GM21723 (cell line): ENCODE results near the gene LRCH4.
A peak's percentile ranks its signal among the peaks of the same experiment; 100 is the strongest.

ENCODE experiments used
- ATAC-seq: cut with Tn5 transposase; IDR thresholded peaks from one replicate; pipeline ENCODE4 v1.9.1; 2021; ENCODE audit warnings: mild to moderate bottlenecking, moderate library complexity; ENCODE audit not compliant: unreplicated experiment

LRCH4 gene, protein sequence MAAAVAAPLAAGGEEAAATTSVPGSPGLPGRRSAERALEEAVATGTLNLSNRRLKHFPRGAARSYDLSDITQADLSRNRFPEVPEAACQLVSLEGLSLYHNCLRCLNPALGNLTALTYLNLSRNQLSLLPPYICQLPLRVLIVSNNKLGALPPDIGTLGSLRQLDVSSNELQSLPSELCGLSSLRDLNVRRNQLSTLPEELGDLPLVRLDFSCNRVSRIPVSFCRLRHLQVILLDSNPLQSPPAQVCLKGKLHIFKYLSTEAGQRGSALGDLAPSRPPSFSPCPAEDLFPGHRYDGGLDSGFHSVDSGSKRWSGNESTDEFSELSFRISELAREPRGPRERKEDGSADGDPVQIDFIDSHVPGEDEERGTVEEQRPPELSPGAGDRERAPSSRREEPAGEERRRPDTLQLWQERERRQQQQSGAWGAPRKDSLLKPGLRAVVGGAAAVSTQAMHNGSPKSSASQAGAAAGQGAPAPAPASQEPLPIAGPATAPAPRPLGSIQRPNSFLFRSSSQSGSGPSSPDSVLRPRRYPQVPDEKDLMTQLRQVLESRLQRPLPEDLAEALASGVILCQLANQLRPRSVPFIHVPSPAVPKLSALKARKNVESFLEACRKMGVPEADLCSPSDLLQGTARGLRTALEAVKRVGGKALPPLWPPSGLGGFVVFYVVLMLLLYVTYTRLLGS

DNA sequence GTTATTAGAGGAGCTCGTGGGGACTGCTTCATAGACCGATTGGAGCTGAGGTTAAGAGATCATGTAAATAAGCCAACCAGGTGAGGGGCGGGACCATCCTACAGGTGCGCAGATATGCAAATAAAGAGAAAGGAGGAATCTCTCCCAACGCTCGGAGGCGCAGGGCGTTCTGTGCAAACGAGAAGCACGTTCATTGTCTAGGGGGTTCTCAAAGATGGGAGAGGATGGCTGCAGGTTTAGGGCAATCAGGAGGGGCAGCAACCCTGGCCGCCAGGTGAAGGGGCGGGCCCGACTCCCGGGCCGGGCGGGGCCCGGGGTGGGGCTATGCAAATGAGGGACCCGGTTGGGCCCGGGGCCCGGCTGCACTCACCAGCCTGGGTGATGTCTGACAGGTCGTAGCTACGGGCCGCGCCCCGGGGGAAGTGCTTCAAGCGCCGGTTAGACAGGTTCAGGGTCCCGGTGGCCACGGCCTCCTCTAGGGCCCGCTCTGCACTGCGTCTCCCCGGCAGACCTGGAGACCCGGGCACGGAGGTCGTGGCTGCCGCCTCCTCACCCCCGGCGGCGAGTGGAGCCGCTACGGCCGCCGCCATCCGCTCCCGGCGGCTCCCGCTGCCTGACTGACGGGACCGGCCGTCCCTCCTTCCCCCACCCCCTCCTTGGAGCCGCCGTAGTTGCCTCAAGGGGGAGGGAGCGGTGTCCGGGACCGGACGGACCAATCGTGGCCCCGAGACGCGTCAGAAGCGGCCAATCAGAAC, at the start of gene LRCH4:
Gene LRCH4 (minus strand): TSS at position 619 of the 755 bp plus-strand sequence. CDS start 29 bp downstream, at position 590.
- ATAC-seq = peak; percentile 35

DNA sequence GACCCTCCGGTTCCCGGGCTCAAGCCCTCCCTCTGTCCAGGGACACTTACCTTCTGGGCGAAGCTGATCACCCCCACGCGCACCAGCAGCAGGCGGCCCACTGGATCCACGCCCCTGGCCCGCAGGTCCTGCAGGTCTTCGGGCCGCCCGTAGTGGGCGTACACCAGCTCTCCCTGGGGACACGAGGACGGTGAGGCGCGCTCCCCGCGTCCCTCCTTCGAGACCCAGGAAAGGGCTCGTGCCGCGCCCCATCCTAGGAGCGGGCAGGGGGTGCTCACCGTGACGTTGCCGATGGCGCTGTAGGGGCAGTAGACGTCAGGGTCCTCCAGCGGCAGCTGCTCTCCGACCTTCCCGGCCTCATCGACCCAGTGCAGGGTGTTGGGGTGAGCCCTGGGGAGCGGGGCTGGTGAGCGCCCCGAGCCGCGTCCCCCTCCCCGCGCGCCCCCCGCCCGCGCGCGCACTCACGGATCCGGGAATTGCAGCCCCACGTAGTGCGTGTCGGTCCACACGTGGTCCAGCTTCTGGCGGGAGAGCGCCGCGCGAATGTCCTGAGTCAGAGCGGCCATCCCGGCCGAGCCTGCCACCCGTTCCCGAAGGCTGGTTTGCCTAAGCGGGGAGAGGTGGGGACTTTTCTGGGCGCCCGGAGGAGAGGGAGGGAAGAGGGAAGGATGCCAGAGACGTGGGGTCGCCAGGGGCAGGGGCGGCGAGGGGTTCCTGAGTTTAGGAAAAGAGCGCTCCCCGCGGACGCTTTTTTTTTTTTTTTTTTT, 47.2 kb upstream of the LRCH4 start:
- peak; percentile 46 for ATAC-seq

DNA sequence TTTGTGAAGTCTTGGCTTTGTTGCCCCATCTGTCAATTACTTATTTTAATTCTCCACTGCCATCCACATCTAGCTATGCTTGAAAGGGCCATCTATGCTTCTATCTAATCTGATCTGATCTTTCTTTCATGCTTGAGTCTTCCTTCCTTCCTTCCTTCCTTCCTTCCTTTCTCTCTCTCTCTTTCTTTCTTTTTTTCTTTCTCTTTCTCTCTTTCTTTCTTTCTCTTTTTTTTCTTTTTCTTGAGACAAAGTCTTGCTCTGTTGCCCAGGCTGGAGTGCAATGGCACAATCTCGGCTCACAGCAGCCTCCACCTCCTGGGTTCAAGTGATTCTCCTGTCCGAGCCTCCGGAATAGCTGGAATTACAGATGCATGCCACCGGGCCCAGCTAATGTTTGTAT, 44.1 kb upstream of the LRCH4 start:
- no peak for ATAC-seq

DNA sequence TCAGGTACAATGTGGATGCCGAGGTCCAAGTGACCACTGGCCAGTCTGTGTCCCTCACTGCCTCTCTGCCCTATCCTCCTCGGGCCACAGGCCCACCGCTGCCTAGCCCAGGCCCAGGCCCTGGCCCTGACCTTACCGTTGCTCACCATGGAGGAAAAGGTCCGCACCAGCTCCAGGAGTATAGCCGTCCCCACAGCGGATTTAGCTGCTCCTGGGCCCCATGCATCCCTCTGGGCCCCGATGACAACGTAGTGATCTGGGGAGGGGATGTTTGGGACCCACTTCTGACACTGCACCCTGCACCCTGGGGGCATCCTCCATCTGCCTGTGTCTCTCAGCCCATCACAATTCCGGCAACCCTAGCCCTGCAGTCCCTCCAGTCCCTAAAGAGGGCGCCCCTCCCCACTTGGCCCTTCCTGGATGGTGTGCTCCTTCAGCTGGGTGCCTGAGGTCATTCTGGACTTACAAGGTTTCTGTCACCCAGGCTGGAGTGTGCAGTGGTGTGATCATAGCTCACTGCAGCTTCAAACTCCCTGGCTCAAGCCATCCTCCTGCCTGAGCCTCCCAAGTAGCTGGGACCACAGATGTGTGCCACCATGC, 43.3 kb upstream of the LRCH4 start:
- ATAC-seq = no peak

DNA sequence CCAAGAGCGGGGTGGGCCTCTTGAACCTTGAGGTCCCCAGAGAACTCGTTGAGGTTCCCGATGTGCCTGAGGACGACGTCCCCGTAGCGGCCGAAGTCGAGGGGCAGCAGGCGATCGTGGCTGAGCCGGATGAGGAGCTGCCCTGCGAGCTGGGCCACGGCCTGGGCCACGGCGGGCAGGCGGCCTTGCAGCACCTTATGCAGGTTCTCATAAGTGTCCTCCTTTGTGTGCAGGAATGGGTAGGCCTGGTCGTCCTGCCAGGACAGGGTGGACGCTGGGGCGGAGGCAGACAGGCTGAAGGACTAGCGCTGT, 41.3 kb upstream of the LRCH4 start:
- ATAC-seq = no peak

DNA sequence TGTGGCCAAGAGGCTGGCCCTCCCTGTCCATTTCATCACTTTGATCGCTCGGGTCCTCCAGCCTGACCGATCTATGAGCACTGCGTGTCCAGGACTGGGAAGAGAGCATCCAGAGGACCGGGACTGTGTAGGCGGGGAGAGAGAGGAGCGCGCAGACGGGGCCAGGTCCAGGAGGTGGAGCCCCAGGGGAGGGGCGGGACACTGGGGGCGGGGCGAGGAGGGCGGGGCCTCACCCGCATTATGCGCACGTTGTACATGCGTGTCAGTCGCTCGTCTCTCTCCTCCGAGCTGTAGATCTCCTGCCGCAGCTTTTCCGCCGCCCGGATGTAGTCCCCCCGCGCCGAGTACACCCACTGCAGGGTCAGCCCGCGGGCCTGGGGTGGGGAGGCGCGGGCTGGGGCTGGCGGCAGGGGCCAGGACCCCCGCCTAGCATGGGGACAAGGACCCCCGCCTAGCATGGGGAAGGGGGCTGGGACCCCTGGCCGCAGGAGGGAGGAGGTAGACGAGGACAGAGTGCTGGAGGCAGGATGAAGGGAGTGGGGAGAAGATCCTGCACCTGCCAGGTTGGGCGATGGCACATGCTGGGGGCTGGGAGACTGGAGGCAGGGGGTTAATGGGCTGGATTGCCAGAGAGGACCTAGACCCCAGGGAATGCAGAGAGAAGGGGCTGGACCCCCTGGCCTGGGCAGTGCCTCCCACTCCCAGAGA, 40.8 kb upstream of the LRCH4 start:
- ATAC-seq = peak; percentile 75

DNA sequence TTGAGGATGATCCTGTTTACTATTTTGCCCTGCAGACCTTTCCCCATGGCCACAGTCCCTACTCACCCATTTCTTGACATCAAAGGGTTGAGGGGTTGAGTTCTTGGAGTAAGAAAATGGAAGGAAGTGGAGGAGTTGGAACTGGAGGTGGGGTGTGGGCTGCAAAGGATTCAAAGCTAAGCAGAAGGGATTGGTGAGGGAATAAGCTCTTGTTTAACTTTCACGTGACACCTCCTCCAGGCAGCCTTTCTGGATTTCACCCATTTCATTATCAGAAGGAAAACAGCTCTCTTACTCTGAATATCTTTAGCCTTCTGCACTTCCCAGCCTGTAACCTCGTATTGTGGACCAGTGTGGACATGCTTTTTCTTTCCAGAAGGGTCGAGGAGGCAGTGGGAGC, 40.1 kb upstream of the LRCH4 start:
- ATAC-seq = no peak

DNA sequence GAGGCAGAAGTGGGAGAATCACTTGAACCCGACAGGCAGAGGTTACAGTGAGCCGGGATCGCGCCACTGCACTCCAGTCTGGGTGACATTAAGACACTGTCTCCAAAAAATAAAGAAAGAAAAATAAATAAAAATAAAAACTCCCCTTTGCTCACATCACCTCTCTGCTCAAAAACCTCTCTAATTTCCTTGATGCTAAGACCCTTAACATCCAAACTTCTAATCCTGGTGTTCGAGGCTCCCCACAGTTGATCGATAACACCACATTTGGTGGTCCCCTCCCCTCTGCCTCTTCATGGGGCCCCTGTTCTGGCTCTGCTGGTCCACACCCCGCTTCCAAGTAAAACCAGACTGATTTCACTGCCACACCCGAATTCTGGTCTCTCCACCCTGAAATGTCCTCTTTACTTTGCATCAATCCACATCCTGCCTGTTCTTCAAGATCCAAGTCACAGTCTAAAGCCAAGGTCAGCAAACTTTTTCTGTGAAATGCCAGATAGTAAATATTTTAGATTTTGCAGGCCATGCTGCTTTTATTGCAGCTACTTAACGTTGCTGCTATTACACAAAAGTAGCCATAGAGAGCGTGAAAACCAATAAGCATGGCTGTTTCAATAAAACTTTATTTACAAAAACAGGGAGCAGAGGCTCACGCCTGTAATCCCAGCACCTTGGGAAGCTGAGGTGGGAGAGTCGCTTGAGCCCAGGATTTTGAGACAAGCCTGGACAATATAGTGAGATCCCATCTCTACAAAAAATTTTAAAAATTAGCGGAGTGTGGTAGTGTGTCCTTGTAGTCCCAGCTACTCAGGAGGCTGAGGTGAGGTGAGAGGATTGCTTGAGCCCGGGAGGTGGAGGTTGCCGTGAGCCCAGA, 38.3 kb upstream of the LRCH4 start:
- ATAC-seq = no peak

DNA sequence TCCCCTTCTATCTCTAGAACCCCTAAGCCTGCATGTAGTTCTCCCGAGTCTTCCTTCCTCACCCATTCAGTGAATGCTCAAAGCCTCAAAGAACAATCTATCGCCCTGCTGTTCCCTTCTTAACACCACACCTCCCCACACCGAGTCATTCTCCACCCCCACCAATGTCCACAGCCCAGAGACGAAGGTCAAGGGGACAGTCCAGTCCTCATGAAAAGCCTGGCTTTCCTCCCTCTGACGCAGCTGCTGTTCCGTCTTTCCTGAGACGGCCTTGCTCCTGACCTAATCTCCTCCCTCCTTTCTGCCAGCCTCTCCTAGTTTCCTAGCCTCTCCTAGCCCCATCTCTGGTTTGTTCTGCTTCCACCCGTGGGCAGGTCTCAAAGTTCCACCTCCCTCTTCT, 35.6 kb upstream of the LRCH4 start:
- ATAC-seq = no peak

DNA sequence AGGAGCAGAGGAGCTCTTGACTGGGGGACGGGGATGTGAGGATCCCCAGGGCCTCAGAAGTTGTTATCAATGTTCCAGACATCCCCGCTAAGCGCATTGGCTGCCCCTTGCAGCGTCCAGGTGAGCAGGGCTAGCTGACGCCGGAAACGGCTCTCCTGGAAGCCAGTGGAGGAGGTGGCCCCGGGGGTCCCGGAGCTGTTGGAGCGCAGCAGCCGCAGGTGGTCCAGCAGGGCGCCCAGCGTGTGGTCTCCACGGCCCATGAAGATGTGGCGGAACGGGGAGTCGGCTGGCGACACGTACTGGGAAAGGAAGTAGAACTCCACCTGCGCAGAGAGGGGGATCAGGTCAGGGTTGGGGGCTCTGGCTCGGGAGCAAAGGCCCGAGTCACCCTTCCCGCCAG, 34.9 kb upstream of the LRCH4 start:
- no peak for ATAC-seq

DNA sequence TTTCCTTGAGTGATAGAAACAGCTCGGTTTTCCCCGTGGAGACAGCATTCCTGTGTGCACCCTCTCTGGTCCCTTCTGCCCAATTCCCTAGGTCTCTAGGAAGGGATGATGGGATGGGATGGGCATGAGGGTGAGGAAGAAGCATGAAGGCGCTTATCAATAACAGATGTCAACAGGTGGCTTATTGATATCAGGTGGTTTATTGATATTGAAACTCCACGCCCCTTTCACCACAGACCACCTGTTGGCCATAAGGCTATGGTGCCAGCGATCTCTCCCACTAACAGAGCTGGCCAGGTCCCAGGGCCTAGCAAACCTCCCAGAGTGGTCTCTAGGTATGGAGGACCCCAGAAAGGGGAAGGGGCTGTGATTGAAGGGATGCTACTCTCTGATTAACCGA, 34.3 kb upstream of the LRCH4 start:
- no peak for ATAC-seq

DNA sequence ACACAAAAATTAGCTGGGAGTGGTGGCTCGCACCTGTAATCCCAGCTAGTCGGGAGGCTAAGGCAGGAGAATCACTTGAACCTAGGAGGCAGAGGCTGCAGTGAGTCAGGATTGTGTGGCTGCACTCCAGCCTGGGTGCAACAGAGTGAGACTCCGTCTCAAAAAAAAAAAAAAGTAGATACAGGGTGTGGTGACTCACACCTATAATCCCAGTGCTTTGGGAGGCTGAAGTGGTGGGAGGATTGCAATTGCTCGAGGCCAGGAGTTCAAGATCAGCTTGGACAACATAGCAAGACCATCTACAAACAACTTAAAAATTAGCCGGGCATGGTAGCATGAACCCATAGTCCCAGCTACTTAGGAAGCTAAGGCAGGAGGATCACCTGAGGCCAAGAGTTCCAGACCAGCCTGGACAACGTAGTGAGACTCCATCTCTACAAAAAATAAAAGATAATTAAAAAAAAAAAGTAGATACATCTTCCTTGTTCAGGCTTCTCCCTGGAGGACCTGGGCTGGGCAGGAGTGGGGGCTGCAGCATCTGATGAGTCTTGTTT, 28.5 kb upstream of the LRCH4 start:
- no peak for ATAC-seq

DNA sequence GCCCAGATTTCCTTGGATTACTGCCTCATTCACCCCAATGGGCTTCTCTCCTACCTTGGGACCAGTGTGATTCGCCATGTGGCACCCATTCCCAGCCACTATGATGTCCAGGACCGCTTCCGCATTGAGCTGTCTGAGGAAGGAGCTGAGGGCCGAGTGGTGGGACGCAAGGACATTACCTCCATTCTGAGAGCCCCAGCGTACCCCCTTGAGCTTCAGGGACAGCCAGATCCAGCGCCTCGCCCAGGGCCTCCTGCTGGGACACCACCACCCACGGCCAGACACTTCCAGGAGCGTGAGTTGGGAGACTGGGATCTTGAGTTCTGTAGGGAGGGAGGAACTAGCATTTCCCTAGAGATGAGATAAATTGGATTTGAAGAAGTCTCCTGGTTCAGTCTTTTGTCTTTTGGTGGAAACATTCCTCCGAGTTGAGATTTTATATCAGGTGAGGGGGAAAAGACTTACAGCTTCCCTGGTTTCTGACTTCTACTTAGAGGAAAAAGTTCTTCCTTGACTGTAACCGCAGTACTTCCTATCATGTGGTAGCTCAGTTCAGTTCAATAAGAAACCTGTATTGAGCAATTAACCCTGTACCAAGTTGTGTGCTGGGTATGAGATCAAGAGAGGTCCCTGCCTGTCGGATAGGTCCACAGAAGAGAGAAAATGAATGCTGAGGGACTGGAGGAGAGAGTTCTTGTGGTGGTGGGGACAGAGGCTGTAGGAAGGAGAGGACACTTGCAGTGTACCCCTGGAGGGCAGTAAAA, 27.7 kb upstream of the LRCH4 start:
- no peak for ATAC-seq

DNA sequence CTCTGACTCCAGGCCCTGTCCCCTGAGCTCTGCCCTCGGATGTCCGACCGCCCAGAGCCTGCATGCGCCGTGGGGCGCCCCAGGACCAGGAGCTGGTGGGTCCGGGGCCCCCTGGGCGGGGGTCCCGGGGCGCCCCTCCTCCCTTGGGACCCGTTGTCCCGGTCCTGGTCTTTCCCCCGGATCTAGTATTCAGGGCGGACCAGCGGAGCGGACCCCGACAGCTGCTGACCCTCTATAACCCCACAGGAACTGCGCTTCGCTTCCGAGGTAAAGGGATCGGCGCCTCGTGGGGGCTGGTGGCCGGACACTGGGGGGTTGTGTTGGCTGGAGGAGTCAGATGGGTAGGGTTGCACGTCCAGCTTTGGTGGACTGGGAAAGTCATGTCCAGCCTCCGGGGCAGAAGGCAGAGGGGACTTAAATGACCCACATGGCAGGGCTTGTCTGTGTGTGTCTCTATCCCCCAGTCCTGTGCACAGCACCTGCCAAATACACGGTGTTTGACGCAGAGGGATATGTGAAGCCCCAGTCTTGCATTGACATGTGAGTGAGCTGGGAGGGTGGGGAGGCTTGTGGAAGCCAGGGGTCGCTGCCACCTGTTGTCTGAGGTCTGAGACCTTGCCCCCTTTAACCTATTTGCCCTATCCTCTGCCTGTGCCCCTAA, 26.9 kb upstream of the LRCH4 start:
- ATAC-seq = peak; percentile 19

DNA sequence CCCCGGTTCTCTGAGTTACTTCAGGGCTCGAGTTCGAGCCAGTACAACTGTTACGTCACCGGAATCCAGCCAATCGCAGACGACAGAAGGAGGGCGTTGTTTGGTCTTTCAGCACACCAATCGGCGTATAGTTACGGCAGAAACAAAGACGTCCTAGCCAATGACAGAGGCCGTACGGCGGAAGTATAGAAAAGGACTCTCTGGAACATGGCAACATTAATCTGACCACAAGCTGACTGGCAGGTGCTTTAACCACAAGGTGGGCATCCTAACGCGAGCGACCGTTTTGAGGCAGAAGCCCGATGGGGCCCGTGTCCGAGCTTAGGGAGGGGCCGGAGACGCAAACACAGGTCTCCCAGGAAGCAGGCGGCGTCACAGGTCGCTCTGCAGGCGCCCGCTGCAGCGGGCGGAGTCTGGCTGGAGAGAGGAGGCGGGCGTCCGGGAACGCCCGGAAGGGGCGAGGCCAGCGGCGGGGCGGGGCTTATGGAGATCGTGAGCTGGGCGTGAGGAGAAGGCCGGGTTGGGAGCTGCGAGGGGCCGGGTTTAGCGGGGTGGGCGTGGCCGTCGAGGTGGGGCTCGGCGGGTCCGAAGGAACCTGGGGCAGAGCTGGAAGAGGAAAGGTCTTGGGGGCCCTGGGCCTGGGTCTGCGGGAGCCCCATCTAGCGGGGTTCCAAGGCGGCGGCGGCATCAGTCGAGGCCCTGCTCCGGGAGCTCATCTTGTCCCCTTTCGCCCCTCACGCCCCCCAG, 26.2 kb upstream of the LRCH4 start, which contains the start of gene MOSPD3:
Gene MOSPD3 (plus strand): TSS at position 558 of the 747 bp plus-strand sequence. CDS start 252 bp downstream, outside the sequence.
- peak; percentile 90 for ATAC-seq

DNA sequence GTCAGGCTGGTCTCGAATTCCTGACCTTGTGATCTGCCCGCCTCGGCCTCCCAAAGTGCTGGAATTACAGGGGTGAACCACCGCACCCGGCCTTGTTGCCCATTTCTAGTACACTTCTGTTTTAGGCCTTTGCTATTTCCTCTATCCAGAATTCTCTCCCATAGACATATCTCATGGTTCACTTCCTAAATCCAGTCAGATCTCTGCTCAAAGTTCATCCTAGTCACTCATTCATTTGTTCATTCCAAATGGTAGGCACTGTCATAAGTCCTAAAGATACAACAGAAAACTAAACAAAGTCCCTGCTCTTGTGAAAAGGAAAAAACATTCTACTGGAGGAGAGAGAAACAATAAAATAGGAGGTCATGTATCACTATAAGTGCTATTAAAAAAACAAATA, 24.0 kb upstream of the LRCH4 start:
- ATAC-seq = no peak

DNA sequence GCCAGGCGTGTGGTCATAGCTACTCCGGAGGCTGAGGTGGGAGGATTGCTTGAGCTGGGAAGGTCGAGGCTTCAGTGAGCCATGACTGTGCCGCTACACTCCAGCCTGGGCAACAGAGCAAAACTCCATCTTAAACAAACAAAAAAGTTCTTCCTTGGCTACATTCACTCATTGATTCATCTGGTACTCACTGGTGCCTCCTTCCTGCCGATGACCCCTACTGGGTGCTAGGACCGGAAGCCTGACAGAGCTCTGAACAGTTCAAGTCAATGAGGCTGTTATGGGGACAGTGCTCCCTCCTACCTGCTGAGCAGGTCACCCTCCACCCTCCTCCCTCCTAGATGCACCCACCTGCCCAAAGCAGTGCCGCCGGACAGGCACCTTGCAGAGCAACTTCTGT, 21.2 kb upstream of the LRCH4 start:
- ATAC-seq = no peak
